GF-D8 (cell line): ENCODE results near the gene HEATR5B.
"Not testable (repeated sequence)": the region's sequence is repeated elsewhere in the genome, so short reads cannot be mapped to it uniquely, and the experiment has no call there.

ENCODE experiments used
- DNase-seq: peaks from one replicate; lab custom pipeline; 2025; lab: John Stamatoyannopoulos, UW

Gene HEATR5B

DNA sequence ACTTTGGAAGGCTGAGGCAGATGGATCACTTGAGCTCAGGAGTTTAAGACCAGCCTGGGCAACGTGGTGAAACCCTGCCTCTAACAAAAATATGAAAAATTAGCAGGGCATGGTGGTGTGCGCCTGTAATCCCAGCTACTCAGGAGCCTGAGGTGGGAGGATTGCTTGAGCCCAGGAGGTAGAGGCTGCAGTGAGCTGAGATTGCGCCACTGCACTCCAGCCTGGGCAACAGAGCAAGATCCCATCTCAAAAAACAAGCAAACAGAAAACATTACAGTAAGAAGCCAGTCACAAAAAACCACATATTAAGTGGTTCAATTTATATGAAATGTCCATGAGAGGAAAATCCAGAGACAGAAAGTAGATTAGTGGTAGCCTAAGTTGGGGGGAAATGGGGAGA is 105.2 kb downstream of the HEATR5B start:
- DNase-seq = not testable (repeated sequence)

DNA sequence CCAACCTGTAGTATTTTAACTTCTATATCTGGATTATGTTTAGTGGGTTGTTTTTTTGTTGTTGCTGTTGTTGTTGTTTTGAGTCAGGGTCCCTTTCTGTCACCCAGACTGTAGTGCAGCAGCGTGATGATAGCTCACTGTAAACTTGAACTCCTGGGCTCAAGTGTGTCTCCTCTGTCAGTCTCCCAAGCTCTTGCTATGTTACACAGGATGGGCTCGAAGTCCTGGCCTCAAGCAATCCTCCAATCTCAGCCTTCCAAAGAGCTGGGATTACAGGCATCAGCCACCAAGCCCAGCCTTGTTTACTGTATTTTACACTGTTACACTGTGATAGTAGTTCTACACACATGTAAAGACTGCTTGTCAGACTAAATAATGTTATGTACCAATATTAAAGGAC is 108.1 kb downstream of the HEATR5B start:
- no peak for DNase-seq

DNA sequence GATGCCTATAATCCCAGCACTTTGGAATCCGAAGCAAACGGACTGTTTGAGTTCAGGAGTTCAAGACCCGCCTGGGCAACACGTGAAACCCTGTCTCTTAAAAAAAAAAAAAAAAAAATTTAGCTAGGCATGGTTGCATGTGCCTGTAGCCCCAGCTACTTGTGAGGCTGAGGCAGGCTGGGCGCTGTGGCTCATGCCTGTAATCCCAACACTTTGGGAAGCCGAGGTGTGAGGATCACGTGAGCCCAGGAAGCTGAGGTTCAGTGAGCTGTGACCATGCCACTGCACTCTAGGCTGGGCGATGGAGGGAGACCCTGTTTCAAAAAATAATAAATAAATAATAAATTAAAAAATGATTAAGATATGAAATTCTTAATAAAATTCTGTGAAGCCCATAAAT is 108.9 kb downstream of the HEATR5B start:
- DNase-seq = no peak

DNA sequence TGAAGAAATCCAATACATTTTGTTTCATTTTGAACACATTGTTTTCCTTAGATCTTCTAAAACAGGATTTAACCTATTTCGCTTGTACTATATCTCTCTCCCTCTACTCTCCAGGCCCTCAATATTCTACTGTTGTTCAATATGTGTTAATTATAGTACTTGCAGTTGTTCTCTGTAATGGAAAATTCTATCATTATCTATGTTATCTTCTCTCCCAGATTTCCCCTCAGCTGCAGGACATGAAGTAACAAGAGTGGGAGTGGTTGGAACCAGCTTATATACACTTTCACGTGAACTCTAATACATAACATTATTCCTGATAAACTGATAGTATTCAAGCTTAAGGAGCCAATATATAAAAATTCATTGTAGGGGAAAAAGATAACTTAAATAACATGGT is 110.9 kb downstream of the HEATR5B start:
- DNase-seq = peak; percentile 57

DNA sequence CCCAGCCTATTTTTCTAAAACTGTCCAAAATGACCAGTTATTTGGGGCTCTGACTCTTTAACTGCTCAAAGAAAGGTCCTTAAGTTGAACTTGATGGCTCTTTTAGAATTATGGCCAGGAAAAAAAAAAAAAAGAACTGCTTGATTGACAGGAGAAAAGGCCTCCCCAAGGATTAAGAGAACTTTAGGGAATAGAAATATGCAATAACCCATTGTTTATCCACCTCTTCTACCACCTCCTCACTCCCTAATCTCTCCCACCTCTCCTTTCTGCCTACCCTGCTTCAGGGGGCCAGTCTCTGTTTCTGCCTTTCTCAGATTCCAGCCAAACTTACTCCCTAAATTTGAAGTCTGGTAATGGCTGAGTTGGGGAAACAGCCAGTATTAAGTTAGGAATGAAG is 112.2 kb downstream of the HEATR5B start:
- DNase-seq = no peak

DNA sequence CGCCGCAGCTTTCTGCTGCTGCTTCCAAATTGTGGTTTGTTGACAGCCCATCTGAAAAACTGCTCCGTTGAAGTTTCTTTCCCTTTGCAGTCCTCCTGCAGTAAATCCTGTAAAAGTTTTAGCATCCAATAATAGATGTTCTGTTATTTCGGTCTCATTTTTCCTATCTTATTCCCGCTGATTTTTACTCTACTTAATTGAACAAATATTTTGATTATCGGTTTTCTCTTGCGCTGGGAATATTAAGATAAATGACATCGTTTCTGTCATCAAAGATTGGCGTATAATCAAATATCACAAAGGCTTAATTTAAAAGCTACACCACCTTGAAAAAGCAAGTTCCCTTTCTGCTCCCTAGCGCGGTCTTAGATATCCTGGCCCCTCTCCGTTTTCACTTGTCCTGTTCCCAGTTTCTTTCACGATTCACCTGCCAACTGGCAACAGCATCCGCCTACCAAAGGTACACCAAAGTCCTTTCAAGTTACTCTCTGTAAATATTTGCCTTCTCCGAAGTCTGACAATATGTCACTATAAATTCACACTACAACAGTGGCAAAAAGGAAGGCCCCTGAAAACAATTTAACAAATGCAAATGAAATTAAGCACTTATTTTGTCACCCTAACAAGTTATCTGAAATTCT is 116.8 kb downstream of the HEATR5B start:
- DNase-seq = no peak

DNA sequence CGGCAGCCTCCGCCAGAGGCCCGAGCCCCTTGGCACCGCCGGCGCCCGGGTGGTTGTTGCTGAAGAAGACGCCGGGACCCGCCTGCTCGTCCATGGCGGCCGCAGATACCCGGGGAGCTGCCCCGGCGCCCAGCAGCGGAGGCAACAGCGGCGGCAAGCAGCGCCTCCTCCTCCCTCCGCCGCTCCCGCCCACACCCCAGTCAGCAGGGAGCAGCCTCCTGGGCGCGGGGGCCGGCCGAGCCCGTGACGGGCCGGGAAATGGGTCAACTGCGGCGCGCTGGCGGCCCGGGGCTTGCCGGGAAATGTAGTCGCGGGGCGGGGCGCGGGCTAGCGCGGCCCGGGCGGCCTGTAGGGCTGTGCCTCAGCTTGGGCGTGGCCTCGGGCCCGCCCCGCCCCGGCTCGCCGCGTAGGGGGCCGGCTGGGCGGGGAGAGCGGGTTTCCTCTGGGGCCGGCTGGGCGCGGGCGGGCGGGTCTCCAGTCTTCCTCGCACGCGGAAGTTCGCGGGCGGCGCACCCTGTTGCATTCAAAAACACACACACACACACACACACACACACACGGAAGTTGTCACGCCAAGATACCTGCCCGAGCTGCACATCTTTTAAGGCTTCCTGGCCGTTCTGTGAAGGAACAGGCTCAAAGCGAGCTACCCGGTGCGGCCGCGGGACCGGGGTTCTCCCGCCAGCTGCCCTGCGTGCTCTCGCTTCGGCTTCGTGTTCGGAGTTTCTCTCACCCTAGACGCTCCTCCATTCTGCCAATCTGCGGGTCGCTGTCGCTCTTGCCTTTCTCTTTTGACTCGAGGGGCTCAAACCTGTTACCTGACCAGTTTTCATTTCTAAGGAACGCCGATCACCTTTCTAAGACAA is 117.6 kb downstream of the HEATR5B start, which contains the start of gene STRN:
TSS of gene STRN (minus strand) at position 167 of the 866 bp plus-strand sequence. CDS start at position 94, 73 bp downstream.
- DNase-seq = peak; percentile 85

DNA sequence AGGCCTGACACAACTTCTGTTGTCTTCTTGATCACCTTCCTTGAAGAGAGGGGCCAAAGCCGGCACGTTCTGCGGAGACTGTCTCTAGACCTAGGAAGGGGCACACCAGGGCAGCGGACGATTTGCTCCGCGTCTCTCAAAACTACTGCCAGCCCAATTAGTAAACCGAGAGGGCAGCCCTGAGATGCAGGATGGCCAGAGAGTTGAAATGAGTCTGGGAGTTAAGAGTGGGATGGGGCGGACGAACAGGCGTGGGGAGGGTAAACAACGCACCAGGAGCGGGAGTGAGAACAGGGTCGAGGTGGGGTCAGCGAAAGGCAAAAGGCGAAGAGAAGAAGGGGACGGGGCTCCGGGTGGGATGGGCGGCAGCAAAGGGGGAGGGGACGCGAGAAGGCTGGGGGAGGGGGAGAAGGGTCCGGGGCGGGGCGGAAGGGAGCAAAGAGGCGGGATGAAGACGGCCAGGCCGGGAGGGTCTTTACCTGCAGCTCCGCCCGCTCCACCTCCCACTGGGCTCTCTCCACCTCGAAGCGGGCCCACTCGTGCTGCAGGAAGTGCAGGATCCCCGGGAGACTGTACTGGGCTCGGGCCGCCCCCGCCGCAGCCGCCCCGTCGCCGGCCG is 118.3 kb downstream of the HEATR5B start:
- DNase-seq = no peak

DNA sequence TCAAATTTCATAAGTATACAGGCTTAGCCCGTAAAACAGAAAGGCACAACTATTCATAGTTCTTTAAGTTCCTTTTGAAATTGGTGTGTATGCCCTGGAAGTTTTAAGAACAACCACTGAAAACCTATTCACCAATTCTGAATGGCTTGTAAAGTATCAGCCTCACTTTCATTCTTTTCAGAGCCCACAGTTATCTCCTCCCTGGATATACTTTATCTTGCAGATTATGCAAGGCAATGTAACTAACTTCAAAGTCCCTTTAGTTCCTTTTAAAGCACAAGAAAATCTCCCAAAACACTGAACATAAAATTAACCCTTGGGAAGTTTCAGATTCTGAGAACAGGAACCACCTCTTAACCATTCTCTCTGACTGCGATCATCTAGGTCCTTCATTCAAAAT is 119.0 kb downstream of the HEATR5B start:
- DNase-seq = no peak

DNA sequence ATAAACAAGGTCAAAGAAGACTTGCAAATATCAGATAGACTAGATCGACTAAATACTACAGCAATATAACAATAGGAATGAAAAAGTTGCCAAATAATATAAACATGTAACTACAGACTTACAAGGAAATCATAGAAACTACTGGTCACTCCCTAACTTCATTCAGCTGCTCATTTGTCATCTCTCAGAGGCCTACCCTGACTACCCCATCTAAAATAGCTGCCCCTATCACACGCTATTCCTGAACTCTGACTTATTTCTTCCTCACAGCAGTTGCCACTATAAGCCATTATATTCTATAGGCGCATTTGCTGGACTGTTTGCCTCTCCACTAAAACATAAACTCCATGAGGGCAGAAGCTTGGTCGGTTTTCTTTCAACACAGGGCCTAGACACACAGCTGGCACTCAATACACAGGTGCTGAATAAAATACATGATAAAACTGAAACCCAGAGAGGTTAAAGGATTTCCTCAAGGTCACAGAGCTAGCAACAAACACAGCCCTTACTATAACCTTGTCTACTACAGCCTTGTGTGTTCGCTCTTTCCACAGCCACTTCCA is 119.6 kb downstream of the HEATR5B start:
- no peak for DNase-seq

DNA sequence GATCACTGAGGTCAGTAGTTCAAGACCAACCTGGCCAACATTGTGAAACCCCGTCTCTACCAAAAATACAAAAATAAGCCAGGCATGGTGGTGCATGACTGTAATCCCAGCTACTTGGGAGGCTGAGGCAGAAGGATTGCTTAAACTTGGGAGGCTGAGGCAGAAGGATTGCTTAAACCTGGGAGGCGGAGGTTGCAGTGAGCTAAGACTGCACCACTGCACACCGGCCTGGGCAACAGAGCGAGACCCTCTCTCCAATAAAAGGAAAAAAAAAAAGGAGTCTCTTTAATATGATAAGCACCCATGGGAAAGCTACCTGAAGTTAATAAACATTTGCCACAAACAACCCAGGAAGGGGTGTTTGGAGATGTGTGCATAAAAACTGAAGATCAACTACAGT is 120.4 kb downstream of the HEATR5B start:
- DNase-seq = no peak

DNA sequence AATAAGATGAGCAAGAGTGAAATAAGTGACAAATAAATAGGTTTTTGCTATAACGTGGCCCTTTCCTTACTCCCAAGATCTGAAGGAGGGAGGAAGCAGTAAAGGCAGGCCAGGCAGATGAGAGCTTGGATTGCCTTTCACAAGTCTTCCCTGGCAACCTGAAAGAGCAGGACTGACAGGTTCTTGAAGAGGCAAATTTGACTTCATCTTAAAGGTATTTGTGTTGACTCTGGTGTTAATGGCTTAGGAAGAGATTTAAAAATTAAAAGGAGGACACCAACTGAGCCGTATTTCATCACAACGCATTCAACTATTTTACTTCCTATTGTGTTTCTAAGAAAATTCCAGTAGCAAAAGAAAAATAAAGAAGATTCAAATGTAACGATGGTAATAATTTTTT is 121.1 kb downstream of the HEATR5B start:
- no peak for DNase-seq

DNA sequence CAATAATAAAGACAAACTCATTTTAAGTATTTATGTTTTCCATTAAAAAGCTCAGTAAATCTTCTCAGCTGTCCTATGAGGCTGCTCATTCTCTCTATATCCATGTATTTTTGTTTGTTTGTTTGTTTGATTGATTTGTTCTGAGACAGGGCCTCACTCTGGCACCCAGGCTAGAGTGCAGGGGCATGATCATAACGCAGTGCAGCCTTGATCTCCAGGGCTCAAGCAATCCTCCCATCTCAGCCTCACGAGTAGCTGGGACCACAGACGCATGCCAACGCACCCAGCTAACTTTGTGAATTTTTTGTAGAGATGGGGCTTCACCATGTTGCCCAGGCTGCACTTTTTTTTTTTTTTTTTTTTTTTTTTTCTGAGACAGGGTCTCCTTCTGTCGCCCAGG is 123.4 kb downstream of the HEATR5B start:
- no peak for DNase-seq

DNA sequence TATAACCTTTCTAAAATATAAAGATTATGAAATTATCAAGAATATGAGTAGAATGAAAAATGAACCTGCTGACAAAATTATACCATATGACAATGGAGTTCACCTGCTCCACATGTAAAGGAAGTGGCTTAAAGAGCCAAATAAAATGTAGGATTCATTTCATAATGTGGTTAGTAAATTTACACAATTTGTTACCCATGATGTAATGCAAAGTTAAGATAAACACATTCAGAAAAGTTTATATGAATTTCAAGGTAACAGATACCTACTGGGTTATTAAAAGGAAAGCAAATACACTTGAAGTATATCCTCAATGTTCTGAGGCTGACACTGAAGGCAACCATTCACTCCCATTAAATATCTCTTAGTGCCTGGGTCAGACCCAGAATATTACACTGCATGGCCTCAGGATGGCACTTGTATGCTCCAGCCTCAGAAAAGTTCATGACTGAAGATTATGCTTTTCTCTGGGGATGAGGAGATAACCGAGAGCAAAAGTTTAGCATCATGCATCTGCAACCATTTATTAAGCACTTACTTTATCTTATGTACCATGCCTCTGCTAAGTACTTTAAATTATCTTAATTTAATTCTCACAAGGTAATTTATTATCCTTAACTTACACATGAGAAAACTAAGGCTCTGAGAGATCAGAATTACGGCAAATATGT is 124.0 kb downstream of the HEATR5B start:
- DNase-seq = peak; percentile 8

DNA sequence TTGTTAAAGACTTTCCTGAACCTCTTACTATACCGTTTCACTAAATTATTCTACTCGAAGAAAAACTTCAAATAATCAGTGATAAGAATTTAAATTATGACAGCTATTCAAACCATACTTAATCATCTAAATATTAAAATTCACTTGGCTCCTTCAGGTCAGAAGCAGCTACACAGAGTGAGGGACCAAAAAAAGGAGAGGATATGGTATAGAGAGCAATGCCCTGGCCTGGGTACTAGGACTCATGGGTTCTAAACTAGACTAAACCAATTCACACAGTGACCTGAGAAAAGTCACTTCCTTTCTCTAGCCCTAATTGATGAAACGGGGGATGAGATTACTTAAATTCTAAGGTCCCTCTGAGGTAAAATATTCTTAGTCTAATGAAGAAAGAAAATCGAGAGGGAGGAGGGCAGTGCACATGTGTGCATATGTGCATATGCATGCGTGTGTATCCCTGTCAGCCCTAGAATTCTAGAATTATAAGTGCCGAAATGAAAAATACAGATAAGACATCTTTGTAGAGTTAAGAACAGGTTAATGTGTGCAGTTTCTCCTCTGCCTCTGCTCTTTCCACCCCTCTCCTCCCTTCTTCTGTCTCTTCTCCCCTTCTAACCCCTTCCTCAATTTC is 129.1 kb downstream of the HEATR5B start:
- no peak for DNase-seq

DNA sequence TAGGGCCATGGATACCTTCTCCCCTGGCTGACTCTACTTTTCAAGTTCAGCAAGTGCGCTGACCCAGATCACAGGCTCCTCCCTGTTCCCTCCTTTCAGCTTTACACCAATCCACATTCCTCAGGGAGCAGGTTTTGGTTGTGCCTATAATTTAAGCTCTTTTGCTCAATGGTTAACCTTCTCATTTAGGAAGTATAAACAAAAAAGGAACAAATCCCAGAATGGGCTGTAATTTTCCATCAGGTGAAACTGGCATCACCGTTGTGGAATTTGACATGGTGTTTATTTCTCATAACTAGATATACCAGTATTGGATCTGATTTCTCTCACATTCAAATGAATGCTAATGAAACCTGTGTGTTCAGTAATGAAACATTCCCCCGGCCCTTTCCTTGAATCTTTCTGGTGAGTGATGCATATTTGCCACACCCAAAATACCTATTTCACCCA is 131.4 kb downstream of the HEATR5B start:
- no peak for DNase-seq

DNA sequence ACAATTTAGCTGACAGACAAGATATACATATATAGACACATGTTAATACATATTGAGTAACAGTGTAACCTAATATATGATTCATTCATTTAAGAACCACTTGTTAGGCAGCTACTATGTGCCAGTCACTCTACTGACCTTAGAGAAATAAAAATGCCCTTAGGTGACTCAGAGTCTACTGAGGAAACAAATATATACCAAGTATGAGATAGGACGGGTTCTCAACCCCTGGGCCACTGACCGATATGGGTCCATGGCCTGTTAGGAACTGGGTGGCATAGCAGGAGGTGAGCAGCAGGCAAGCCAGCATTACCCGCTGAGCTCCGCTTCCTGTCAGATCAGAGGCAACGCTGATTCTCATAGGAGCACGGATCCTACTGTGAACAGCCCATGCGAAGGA is 132.6 kb downstream of the HEATR5B start:
- DNase-seq = no peak

DNA sequence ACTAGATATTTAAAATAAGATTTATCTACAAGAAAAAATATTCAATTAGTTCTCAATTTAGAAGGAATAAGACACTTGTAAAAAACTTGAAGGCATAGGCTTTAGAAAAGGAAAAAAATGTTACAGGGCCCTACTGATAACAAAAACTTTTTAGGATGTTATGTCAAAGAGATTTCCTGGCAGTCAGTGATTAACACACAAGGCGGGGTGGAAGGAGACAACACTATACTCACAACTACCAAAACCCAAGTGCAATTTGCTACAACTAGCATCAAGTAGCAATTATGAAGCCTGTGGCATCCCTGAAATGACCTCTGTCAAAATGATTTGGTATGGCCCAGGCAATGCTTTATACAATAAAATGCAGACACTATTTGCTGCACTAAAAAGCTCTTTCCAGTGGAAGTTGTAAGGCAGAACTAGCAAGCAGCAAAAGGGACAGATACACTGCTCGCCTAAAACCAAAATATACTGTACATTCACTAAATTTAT is 133.1 kb downstream of the HEATR5B start:
- no peak for DNase-seq

DNA sequence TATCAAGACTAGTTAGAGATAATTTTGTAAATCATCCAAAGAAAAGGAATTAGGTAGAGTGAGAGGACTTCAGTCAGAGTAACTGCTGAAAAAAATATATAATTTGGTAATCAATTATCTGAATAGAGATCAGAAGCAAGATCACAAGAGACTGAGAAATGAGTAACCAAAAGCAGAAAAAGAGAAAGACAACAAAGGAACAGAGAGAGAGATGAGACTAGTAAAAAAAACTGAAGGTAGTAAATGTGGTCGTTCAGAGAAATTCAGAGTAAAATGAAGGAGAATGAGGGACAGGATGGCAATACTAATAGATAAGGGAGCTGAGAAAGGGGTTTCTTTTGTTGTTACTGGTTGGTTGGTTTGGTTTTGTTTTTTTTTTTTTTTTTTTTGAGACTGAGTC is 134.3 kb downstream of the HEATR5B start:
- no peak for DNase-seq

DNA sequence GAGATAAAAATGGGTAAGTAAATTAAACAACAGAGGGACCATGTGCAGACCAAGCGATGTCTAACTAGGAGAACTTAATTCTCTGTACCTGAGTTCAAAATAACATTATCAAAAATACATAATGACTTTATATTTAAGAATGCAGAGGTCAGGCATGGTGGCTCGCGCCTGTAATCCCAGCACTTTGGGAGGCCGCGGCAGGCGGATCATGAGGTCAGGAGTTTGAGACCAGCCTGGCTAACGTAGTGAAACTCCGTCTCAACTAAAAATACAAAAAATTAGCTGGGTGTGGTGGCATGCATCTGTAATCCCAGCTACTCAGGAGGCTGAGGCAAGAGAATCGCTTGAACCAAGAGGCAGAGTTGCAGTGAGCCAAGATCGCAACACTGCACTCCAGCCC is 138.9 kb downstream of the HEATR5B start:
- not testable (repeated sequence) for DNase-seq

DNA sequence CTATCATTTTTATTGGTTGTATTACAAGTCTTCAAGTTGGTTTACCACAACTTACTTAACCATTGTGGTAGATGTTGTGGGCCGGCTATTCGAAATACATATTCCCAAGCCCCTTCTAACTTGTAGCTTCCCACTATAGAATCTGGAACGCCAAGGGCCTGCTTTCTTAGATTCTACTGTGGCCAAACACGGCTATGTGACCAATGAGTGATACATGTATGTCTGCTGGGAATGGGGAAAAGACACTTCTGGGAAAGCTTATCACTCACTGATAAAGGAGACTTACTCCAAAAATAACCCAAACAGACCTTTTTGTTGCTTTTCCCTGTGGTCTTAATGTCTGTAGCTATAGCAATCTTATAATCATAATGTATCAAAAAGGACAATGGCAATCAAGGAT is 142.3 kb downstream of the HEATR5B start:
- DNase-seq = no peak
